Measurements from ENCODE around the gene EPC1.

EPC1 gene

DNA sequence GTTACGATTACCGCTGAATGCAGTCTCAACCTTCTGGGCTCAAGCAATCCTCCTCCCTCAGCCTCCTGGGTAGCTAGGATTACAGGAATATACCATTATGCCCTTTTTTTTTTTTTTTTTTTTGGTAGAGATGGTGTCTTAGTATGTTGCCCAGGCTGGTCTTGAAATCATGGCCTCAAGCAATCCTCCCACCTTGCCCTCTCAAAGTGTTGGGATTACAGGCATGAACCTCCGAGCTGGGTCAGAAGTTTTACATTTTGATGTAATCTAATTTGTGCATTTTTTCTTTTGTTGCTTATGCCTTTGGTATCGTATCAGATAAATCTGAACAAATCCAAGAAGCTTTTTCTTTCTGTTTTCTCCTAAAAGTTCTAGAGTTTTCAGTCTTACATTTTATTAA, 87.4 kb downstream of the EPC1 start:
- no peak overlapping the region for H3K4me3 ChIP-seq (ENCODE audit: low read length, poor library complexity, severe bottlenecking)
- H3K9me2 ChIP-seq (replicated peaks; ENCODE audit: low read depth, low read length): no peaks in the 10 kb centered on the region
- no peaks in the 10 kb centered on the region for H3K27me3 ChIP-seq (ENCODE audit: insufficient read depth, low read length, poor library complexity, severe bottlenecking)
- no peaks in the 10 kb centered on the region for H3K9me3 ChIP-seq (ENCODE audit: insufficient read depth, low read depth, low read length)
- H3K79me2 ChIP-seq (ENCODE audit: insufficient read depth, low read length): no peaks in the 10 kb centered on the region
- H3K36me3 ChIP-seq (ENCODE audit: insufficient read depth, low read length): no peaks in the 10 kb centered on the region
- H4K20me1 ChIP-seq (ENCODE audit: insufficient read depth, low read length, poor library complexity, severe bottlenecking): no peaks in the 10 kb centered on the region
- H3K9ac ChIP-seq (ENCODE audit: low read depth, low read length, poor library complexity, severe bottlenecking): no peak overlapping the region
- H2AFZ ChIP-seq (ENCODE audit: low read length): no peak overlapping the region
- TF ChIP-seq EZH2phosphoT487 (IDR thresholded peaks at IDR 0.05; ENCODE audit: borderline replicate concordance): no peak
- TF ChIP-seq, protein P1, sequence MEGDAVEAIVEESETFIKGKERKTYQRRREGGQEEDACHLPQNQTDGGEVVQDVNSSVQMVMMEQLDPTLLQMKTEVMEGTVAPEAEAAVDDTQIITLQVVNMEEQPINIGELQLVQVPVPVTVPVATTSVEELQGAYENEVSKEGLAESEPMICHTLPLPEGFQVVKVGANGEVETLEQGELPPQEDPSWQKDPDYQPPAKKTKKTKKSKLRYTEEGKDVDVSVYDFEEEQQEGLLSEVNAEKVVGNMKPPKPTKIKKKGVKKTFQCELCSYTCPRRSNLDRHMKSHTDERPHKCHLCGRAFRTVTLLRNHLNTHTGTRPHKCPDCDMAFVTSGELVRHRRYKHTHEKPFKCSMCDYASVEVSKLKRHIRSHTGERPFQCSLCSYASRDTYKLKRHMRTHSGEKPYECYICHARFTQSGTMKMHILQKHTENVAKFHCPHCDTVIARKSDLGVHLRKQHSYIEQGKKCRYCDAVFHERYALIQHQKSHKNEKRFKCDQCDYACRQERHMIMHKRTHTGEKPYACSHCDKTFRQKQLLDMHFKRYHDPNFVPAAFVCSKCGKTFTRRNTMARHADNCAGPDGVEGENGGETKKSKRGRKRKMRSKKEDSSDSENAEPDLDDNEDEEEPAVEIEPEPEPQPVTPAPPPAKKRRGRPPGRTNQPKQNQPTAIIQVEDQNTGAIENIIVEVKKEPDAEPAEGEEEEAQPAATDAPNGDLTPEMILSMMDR (conservative IDR thresholded peaks at IDR 0.05; ENCODE audit: low read length): no peak
- no peaks in the 10 kb centered on the region for H3F3A ChIP-seq (ENCODE audit: low read depth)
- H3K4me2 ChIP-seq (ENCODE audit: low read depth, low read length, poor library complexity, severe bottlenecking): no peak overlapping the region
- no peaks in the 10 kb centered on the region for H3K4me1 ChIP-seq (ENCODE audit: insufficient read depth, low read length, poor library complexity, severe bottlenecking)

DNA sequence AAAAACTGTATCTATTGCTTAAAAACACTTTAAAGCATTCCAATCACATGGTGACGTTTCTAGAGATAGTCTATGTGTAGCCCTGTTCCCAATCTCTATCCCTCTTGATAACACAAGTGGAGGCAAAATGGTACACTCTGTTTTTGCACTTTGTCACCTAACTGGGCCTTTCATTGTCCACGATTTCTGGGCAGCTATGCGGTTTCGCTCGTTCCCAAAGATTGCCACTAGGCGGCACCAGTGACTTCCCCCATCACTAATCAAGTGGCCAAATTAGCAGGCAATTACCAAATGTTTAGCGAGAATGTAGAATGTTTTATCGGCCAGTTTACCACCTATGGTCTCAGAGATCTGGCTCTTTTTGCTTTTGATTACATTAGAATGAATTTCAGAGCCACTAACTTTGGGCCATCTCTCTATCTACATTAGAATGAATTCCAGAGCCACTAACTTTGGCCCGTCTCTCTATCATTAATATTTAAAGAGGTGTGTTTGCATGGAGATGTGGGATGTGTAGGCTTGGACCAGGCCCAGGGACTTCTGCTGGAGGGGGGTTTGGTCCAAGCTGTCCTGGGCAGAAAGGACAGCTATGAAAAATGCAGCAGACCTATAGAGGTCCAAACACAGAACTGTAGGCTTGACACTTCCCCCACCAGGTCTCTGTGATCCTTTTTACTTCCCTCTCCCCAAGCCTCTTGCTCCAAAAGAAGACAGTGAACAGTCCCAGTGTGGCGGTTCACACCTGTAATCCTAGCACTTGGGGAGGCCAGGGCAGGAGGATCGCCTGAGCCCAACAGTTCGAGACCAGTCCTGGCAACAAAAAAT, 90.1 kb downstream of the EPC1 start:
- no peaks in the 10 kb centered on the region for H3K79me2 ChIP-seq (ENCODE audit: insufficient read depth, low read length)
- H3K4me2 ChIP-seq (ENCODE audit: low read depth, low read length, poor library complexity, severe bottlenecking): peak overlapping the region; percentile 59
- no peak overlapping the region for H3K9ac ChIP-seq (ENCODE audit: low read depth, low read length, poor library complexity, severe bottlenecking)
- no peaks in the 10 kb centered on the region for H3K36me3 ChIP-seq (ENCODE audit: insufficient read depth, low read length)
- no peaks in the 10 kb centered on the region for H3K27me3 ChIP-seq (ENCODE audit: insufficient read depth, low read length, poor library complexity, severe bottlenecking)
- no peaks in the 10 kb centered on the region for H4K20me1 ChIP-seq (ENCODE audit: insufficient read depth, low read length, poor library complexity, severe bottlenecking)
- H3K9me2 ChIP-seq (replicated peaks; ENCODE audit: low read depth, low read length): no peaks in the 10 kb centered on the region
- H3K4me1 ChIP-seq (ENCODE audit: insufficient read depth, low read length, poor library complexity, severe bottlenecking): no peaks in the 10 kb centered on the region
- no peaks in the 10 kb centered on the region for H3F3A ChIP-seq (ENCODE audit: low read depth)
- peak overlapping the region; percentile 47 for H3K4me3 ChIP-seq (ENCODE audit: low read length, poor library complexity, severe bottlenecking)
- TF ChIP-seq, protein P1 (conservative IDR thresholded peaks at IDR 0.05; ENCODE audit: low read length): peak; percentile 96
- no peak for TF ChIP-seq EZH2phosphoT487 (IDR thresholded peaks at IDR 0.05; ENCODE audit: borderline replicate concordance)
- peak overlapping the region; percentile 98 for H2AFZ ChIP-seq (ENCODE audit: low read length)
- no peaks in the 10 kb centered on the region for H3K9me3 ChIP-seq (ENCODE audit: insufficient read depth, low read depth, low read length)

DNA sequence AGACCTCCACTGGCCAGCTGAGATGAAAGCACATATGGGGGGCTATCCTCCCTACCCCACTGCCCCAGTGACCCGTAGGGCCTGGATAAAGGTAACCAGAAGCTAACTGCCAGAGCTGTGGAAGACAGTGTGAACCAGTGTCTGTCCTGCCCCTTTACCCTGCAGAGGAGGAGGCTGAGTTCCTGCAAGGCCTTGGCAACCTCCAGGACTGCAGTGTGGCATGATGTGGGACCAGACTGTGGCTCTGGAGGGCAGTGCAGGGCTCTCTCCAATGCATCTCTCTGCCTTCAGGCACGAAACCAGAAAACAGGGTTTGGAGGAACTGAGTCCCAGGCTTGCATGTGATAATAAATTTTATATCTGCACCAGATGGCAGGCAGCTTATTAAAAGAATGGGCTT, 93.1 kb downstream of the EPC1 start:
- Histone ChIP-seq H3K9ac (ENCODE audit: low read depth, low read length, poor library complexity, severe bottlenecking) (no peak overlapping the region), H3K4me3 (ENCODE audit: low read length, poor library complexity, severe bottlenecking) (no peak overlapping the region), H3F3A (ENCODE audit: low read depth) (no peaks in the 10 kb centered on the region), H3K36me3 (ENCODE audit: insufficient read depth, low read length) (no peaks in the 10 kb centered on the region), H3K9me2 (replicated peaks; ENCODE audit: low read depth, low read length) (no peaks in the 10 kb centered on the region), H3K27me3 (ENCODE audit: insufficient read depth, low read length, poor library complexity, severe bottlenecking) (no peaks in the 10 kb centered on the region), H4K20me1 (ENCODE audit: insufficient read depth, low read length, poor library complexity, severe bottlenecking) (no peaks in the 10 kb centered on the region), H3K4me1 (ENCODE audit: insufficient read depth, low read length, poor library complexity, severe bottlenecking) (no peaks in the 10 kb centered on the region), H3K4me2 (ENCODE audit: low read depth, low read length, poor library complexity, severe bottlenecking) (no peak overlapping the region), H3K9me3 (ENCODE audit: insufficient read depth, low read depth, low read length) (no peaks in the 10 kb centered on the region), H2AFZ (ENCODE audit: low read length) (no peak overlapping the region), H3K79me2 (ENCODE audit: insufficient read depth, low read length) (no peaks in the 10 kb centered on the region)
- TF ChIP-seq EZH2phosphoT487 (IDR thresholded peaks at IDR 0.05; ENCODE audit: borderline replicate concordance): no peak
- TF ChIP-seq, protein P1 (conservative IDR thresholded peaks at IDR 0.05; ENCODE audit: low read length): peak; percentile 37

Measured in Loucy (cell line).